ENCODE data around the gene SLC9A9.

SLC9A9 gene

GRCh38 chr3:143755978-143756377 is 92.3 kb downstream of the SLC9A9 start:
- TF ChIP-seq GABPA (IDR thresholded peaks at IDR 0.05; ENCODE audit: low read depth) = no peak
- TF ChIP-seq SPI1 (IDR thresholded peaks at IDR 0.05; ENCODE audit: borderline replicate concordance, low read depth) = no peak
- no peak for TF ChIP-seq POLR2AphosphoS5 (IDR thresholded peaks at IDR 0.05; ENCODE audit: low read depth)
- no peak for TF ChIP-seq REST (IDR thresholded peaks at IDR 0.05; ENCODE audit: insufficient replicate concordance, low read depth)
- no peak for TF ChIP-seq CTCF (IDR thresholded peaks at IDR 0.05; ENCODE audit: insufficient read depth, low read length)
- DNase-seq (ENCODE audit: low read depth in 1 of 2, low spot score in 1 of 2) = no peak
- H3K4me3 ChIP-seq (replicated peaks; ENCODE audit: insufficient read depth, low read length) = no peak overlapping the region
- H3K27me3 ChIP-seq (ENCODE audit: insufficient read depth, poor library complexity, severe bottlenecking) = no peaks in the 10 kb centered on the region
- no peak overlapping the region for H3K27ac ChIP-seq (replicated peaks)

GRCh38 chr3:143754090-143754489 is 94.2 kb downstream of the SLC9A9 start:
- TF ChIP-seq POLR2AphosphoS5 (IDR thresholded peaks at IDR 0.05; ENCODE audit: low read depth) (no peak), SPI1 (IDR thresholded peaks at IDR 0.05; ENCODE audit: borderline replicate concordance, low read depth) (no peak)
- DNase-seq (ENCODE audit: low read depth in 1 of 2, low spot score in 1 of 2) = no peak
- H3K4me3 ChIP-seq (replicated peaks; ENCODE audit: insufficient read depth, low read length) = no peak overlapping the region
- H3K27me3 ChIP-seq (ENCODE audit: insufficient read depth, poor library complexity, severe bottlenecking) = no peaks in the 10 kb centered on the region
- H3K27ac ChIP-seq (replicated peaks) = no peak overlapping the region

GRCh38 chr3:143753456-143753855 is 94.8 kb downstream of the SLC9A9 start:
- H3K27me3 ChIP-seq (ENCODE audit: insufficient read depth, poor library complexity, severe bottlenecking) = no peaks in the 10 kb centered on the region
- TF ChIP-seq POLR2AphosphoS5 (IDR thresholded peaks at IDR 0.05; ENCODE audit: low read depth) = no peak
- no peak overlapping the region for H3K27ac ChIP-seq (replicated peaks)
- no peak overlapping the region for H3K4me3 ChIP-seq (replicated peaks; ENCODE audit: insufficient read depth, low read length)
- DNase-seq (ENCODE audit: low read depth in 1 of 2, low spot score in 1 of 2) = no peak

- no peak for DNase-seq (ENCODE audit: low read depth in 1 of 2, low spot score in 1 of 2)
- no peak overlapping the region for H3K4me3 ChIP-seq (replicated peaks; ENCODE audit: insufficient read depth, low read length)
- H3K27me3 ChIP-seq (ENCODE audit: insufficient read depth, poor library complexity, severe bottlenecking) = no peaks in the 10 kb centered on the region
- TF ChIP-seq REST (IDR thresholded peaks at IDR 0.05; ENCODE audit: insufficient replicate concordance, low read depth) (no peak), POLR2AphosphoS5 (IDR thresholded peaks at IDR 0.05; ENCODE audit: low read depth) (no peak), CTCF (IDR thresholded peaks at IDR 0.05; ENCODE audit: insufficient read depth, low read length) (no peak), SPI1 (IDR thresholded peaks at IDR 0.05; ENCODE audit: borderline replicate concordance, low read depth) (no peak), GABPA (IDR thresholded peaks at IDR 0.05; ENCODE audit: low read depth) (no peak)
- no peak overlapping the region for H3K27ac ChIP-seq (replicated peaks)
These were observed 95.3 kb downstream of the SLC9A9 start for GRCh38 chr3:143753006-143753405.

- Histone ChIP-seq H3K27ac (replicated peaks) (no peak overlapping the region), H3K4me3 (replicated peaks; ENCODE audit: insufficient read depth, low read length) (no peak overlapping the region), H3K27me3 (ENCODE audit: insufficient read depth, poor library complexity, severe bottlenecking) (no peaks in the 10 kb centered on the region)
- no peak for DNase-seq (ENCODE audit: low read depth in 1 of 2, low spot score in 1 of 2)
- TF ChIP-seq SPI1 (IDR thresholded peaks at IDR 0.05; ENCODE audit: borderline replicate concordance, low read depth) (no peak), POLR2AphosphoS5 (IDR thresholded peaks at IDR 0.05; ENCODE audit: low read depth) (no peak), REST (IDR thresholded peaks at IDR 0.05; ENCODE audit: insufficient replicate concordance, low read depth) (no peak), CTCF (IDR thresholded peaks at IDR 0.05; ENCODE audit: insufficient read depth, low read length) (no peak), GABPA (IDR thresholded peaks at IDR 0.05; ENCODE audit: low read depth) (no peak)
These were observed 96.6 kb downstream of the SLC9A9 start for GRCh38 chr3:143751643-143752178.

Data from HL-60 (cell line).